Placental pericyte (primary cell): ENCODE measurements around the gene KIF18B. TPM values are rescaled to one million over a fixed set of nuclear protein-coding genes. Genes with fewer than 3 reads are reported as not detected.
A peak's percentile ranks its signal among the peaks of the same experiment; 100 is the strongest.

ENCODE experiments used
- small RNA-seq: library from RNA; depleted of rRNA; stranded (forward); fragments of <200 nt; gene quantifications from one replicate; pipeline ENCODE3, GENCODE V24; 2012; ENCODE audit warnings: low replicate concordance
- total RNA-seq: library from RNA; depleted of rRNA; stranded (reverse); fragments of >200 nt; gene quantifications from 2 replicates; pipeline ENCODE4 v1.2.3, GENCODE V29; 2012

Gene KIF18B
- total RNA-seq: 1.3 and 19.8 TPM in 2 replicates

GRCh38 chr17:44947461-44948314, at the start of gene KIF18B:
KIF18B (minus strand) TSS chr17:44947773; CDS start chr17:44936344, 11,429 bp downstream.

GRCh38 chr17:44968225-44969143, 20.9 kb upstream of the KIF18B start, which contains the start of gene C1QL1:
C1QL1 (minus strand) TSS chr17:44968303; CDS start chr17:44968048, 255 bp downstream.

GRCh38 chr17:44915321-44915726, 32.2 kb downstream of the KIF18B start, which contains the start of gene GFAP:
GFAP (minus strand) TSS chr17:44915500; CDS start chr17:44915486, 14 bp downstream.

GRCh38 chr17:44899074-44899782, 48.3 kb downstream of the KIF18B start, which contains the start of gene EFTUD2:
EFTUD2 (minus strand) TSS chr17:44899445; CDS start chr17:44894521, 4,924 bp downstream.

Small RNA genes within 50 kb of the gene (small RNA-seq; reads per million reads assigned to genes)
- gene AC015936.2 (not detected), gene CCDC103 (not detected), gene MIR6783 (0.91 reads per million, percentile 41 among the genes with 10 or more reads in this experiment), gene RN7SL405P (not detected)

Other genes with a start within 250 kb of the KIF18B start
- gene DBF4B, start 239.1 kb downstream of the KIF18B start, total RNA-seq: 2.4 and 11.9 TPM in 2 replicates
- gene ADAM11, start 188.8 kb downstream of the KIF18B start, total RNA-seq: 0.22 and 0.57 TPM in 2 replicates
- 6.8 and 39.9 TPM in 2 replicates for gene GJC1, start 117.5 kb downstream of the KIF18B start, total RNA-seq
- not detected in 2 replicates for gene HIGD1B, start 99.9 kb downstream of the KIF18B start, total RNA-seq
- 135 and 147 TPM in 2 replicates for gene EFTUD2, start 48.3 kb downstream of the KIF18B start, total RNA-seq
- 0.57 and 1.1 TPM in 2 replicates for gene GFAP, start 32.3 kb downstream of the KIF18B start, total RNA-seq
- 0.29 TPM in 1 of 2 replicates, not detected in the other for gene C1QL1, start 20.5 kb upstream of the KIF18B start, total RNA-seq
- gene DCAKD, start 103.9 kb upstream of the KIF18B start, total RNA-seq: 43.8 and 60.7 TPM in 2 replicates
- 96.7 and 154 TPM in 2 replicates for gene NMT1, start 113.5 kb upstream of the KIF18B start, total RNA-seq
- 47.0 and 114 TPM in 2 replicates for gene PLCD3, start 184.7 kb upstream of the KIF18B start, total RNA-seq
- gene ACBD4, start 187.9 kb upstream of the KIF18B start, total RNA-seq: 2.9 and 7.4 TPM in 2 replicates
- 12.2 and 13.1 TPM in 2 replicates for gene HEXIM1, start 200.7 kb upstream of the KIF18B start, total RNA-seq
- gene HEXIM2, start 214.1 kb upstream of the KIF18B start, total RNA-seq: 4.2 and 9.8 TPM in 2 replicates